ENCODE results near the gene PMM2. TPM values are rescaled to one million over a fixed set of nuclear protein-coding genes. Genes with fewer than 3 reads are reported as not detected.
"Not testable (repeated sequence)": the region's sequence is repeated elsewhere in the genome, so short reads cannot be mapped to it uniquely, and the experiment has no call there.

PMM2 gene
- polyA plus RNA-seq, 1 donor (not counting 4 experiments of a cell fraction or from before 2014, with no cell fraction given), result 38.6 TPM

DNA sequence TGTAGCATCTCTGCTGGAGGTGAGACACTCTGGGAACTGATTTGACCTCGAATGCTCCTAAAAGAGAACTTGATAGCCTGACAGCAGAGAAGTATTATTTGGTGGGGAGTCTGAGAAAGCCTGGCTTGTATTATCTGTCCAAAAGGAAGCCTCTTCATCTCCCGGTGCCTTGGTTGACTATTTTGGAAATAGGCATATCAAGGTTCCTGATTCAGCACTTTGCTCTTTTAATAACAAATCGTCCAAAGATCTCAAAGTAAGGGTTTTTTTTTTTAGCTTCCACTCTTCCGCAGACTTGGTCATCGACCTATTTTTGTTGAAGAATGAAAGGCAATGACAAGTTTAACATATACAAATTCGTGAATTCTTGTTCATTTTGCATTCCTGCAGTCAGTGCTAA, 15.0 kb upstream of the PMM2 start:
- Histone ChIP-seq H2AFZ (ENCODE audit: control insufficient read depth, low read length) (no peak overlapping the region), H3K79me2 (ENCODE audit: control insufficient read depth, insufficient read depth, low read length) (no peaks in the 10 kb centered on the region), H3K9me3 (ENCODE audit: control insufficient read depth, low read depth, low read length) (no peaks in the 10 kb centered on the region), H3K9ac (ENCODE audit: control insufficient read depth, extremely low read depth, insufficient read depth, low read length) (no peak overlapping the region), H3K4me2 (ENCODE audit: control insufficient read depth, extremely low read depth, insufficient read depth, low read depth, low read length) (no peak overlapping the region), H3K9me1 (ENCODE audit: control insufficient read depth, extremely low read depth, insufficient read depth, low read length) (no peaks in the 10 kb centered on the region), H3K27me3 (ENCODE audit: control insufficient read depth, extremely low read depth, insufficient read depth, low read length) (no peaks in the 10 kb centered on the region), H4K20me1 (ENCODE audit: control insufficient read depth, extremely low read depth, insufficient read depth, low read length) (no peaks in the 10 kb centered on the region), H3K4me3 (ENCODE audit: control insufficient read depth in 2 of 3, extremely low read depth in 1 of 3, insufficient read depth in 2 of 3, low read depth in 1 of 3, low read length in 3 of 3) (no peak overlapping the region), H3K4me1 (ENCODE audit: control insufficient read depth, extremely low read depth, insufficient read depth, low read length) (no peaks in the 10 kb centered on the region), H3K27ac (ENCODE audit: control insufficient read depth, insufficient read depth, low read length) (no peak overlapping the region), H3K36me3 (ENCODE audit: control insufficient read depth in 2 of 2, extremely low read depth in 1 of 2, insufficient read depth in 2 of 2, low read length in 2 of 2) (peaks cover 0 to 5% of the 10 kb centered on the region in 2 experiments)
- no peak for TF ChIP-seq EZH2 (IDR thresholded peaks at IDR 0.05; ENCODE audit: low read length)
- TF ChIP-seq, protein P1, sequence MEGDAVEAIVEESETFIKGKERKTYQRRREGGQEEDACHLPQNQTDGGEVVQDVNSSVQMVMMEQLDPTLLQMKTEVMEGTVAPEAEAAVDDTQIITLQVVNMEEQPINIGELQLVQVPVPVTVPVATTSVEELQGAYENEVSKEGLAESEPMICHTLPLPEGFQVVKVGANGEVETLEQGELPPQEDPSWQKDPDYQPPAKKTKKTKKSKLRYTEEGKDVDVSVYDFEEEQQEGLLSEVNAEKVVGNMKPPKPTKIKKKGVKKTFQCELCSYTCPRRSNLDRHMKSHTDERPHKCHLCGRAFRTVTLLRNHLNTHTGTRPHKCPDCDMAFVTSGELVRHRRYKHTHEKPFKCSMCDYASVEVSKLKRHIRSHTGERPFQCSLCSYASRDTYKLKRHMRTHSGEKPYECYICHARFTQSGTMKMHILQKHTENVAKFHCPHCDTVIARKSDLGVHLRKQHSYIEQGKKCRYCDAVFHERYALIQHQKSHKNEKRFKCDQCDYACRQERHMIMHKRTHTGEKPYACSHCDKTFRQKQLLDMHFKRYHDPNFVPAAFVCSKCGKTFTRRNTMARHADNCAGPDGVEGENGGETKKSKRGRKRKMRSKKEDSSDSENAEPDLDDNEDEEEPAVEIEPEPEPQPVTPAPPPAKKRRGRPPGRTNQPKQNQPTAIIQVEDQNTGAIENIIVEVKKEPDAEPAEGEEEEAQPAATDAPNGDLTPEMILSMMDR (optimal IDR thresholded peaks at IDR 0.05 in 1 of 3, IDR thresholded peaks at IDR 0.05 in 1 of 3, conservative IDR thresholded peaks at IDR 0.05 in 1 of 3; ENCODE audit: extremely low read depth in 1 of 3, insufficient read depth in 2 of 3, low read length in 3 of 3), result no peak
- DNase-seq (ENCODE audit: low read depth, low spot score), result no peak
- dilution Hi-C loops (cut with MboI; ENCODE audit: extremely low pct_ligation_motif_present, low sequenced_read_pairs), result no loop called here
- no peak for FAIRE-seq

DNA sequence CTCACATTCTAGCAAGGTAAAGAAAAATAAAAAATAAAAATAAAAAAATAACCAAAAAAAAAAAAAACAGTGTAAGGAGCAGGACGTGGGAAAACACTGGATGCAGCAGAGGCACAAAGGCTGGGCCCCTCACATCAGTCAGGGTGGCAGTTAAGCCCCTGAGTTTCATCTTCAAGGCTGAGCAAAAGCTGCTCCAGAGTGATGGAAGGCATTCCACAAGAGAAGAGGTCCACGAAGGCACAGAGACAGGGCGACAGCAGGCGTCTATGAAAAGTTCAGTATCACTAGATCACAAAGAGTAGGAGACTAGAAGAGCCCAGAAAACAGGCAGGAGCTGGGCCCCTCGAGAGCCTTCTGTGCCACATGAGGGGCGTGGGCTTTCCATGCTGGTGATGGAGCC, 12.2 kb upstream of the PMM2 start:
- no peaks in the 10 kb centered on the region for H3K9me3 ChIP-seq (ENCODE audit: control insufficient read depth, low read depth, low read length)
- TF ChIP-seq EZH2 (IDR thresholded peaks at IDR 0.05; ENCODE audit: low read length), result no peak
- TF ChIP-seq, protein P1 (optimal IDR thresholded peaks at IDR 0.05 in 1 of 3, IDR thresholded peaks at IDR 0.05 in 1 of 3, conservative IDR thresholded peaks at IDR 0.05 in 1 of 3; ENCODE audit: extremely low read depth in 1 of 3, insufficient read depth in 2 of 3, low read length in 3 of 3), result no peak
- H2AFZ ChIP-seq (ENCODE audit: control insufficient read depth, low read length), result no peak overlapping the region
- H4K20me1 ChIP-seq (ENCODE audit: control insufficient read depth, extremely low read depth, insufficient read depth, low read length), result no peaks in the 10 kb centered on the region
- no peaks in the 10 kb centered on the region for H3K4me1 ChIP-seq (ENCODE audit: control insufficient read depth, extremely low read depth, insufficient read depth, low read length)
- no peaks in the 10 kb centered on the region for H3K9me1 ChIP-seq (ENCODE audit: control insufficient read depth, extremely low read depth, insufficient read depth, low read length)
- no peaks in the 10 kb centered on the region for H3K27me3 ChIP-seq (ENCODE audit: control insufficient read depth, extremely low read depth, insufficient read depth, low read length)
- no peaks in the 10 kb centered on the region for H3K79me2 ChIP-seq (ENCODE audit: control insufficient read depth, insufficient read depth, low read length)
- no peak overlapping the region for H3K9ac ChIP-seq (ENCODE audit: control insufficient read depth, extremely low read depth, insufficient read depth, low read length)
- H3K36me3 ChIP-seq (ENCODE audit: control insufficient read depth in 2 of 2, extremely low read depth in 1 of 2, insufficient read depth in 2 of 2, low read length in 2 of 2), result peaks cover 0 to 1% of the 10 kb centered on the region in 2 experiments
- dilution Hi-C loops (cut with MboI; ENCODE audit: extremely low pct_ligation_motif_present, low sequenced_read_pairs), result no loop called here
- no peak overlapping the region for H3K4me3 ChIP-seq (ENCODE audit: control insufficient read depth in 2 of 3, extremely low read depth in 1 of 3, insufficient read depth in 2 of 3, low read depth in 1 of 3, low read length in 3 of 3)
- no peak for DNase-seq (ENCODE audit: low read depth, low spot score)
- no peak overlapping the region for H3K4me2 ChIP-seq (ENCODE audit: control insufficient read depth, extremely low read depth, insufficient read depth, low read depth, low read length)
- no peak for FAIRE-seq
- H3K27ac ChIP-seq (ENCODE audit: control insufficient read depth, insufficient read depth, low read length), result no peak overlapping the region

DNA sequence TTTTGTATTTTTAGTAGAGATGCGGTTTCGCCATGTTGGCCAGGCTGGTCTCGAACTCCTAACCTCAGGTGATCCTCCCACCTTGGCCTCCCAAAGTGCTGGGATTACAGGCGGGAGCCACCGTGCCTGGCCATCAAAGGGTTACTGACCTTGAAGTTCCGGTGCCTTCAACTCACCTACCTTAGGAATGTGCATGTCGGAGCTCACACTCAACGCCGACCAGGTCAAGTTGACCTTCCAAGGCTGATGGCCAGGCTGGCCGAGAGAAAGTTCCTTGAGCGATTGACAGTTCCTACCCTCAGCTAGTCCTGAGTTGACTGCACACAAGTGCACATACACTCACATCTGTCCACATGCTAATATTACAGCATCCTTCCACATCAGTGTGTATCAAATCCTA, 11.3 kb upstream of the PMM2 start:
- FAIRE-seq; H3K4me2 ChIP-seq (ENCODE audit: control insufficient read depth, extremely low read depth, insufficient read depth, low read depth, low read length); H3K4me3 ChIP-seq (ENCODE audit: control insufficient read depth in 2 of 3, extremely low read depth in 1 of 3, insufficient read depth in 2 of 3, low read depth in 1 of 3, low read length in 3 of 3); H2AFZ ChIP-seq (ENCODE audit: control insufficient read depth, low read length); DNase-seq (ENCODE audit: low read depth, low spot score); H3K36me3 ChIP-seq (ENCODE audit: control insufficient read depth in 2 of 2, extremely low read depth in 1 of 2, insufficient read depth in 2 of 2, low read length in 2 of 2); H3K79me2 ChIP-seq (ENCODE audit: control insufficient read depth, insufficient read depth, low read length); H3K9me1 ChIP-seq (ENCODE audit: control insufficient read depth, extremely low read depth, insufficient read depth, low read length); dilution Hi-C loops (cut with MboI; ENCODE audit: extremely low pct_ligation_motif_present, low sequenced_read_pairs); H3K27ac ChIP-seq (ENCODE audit: control insufficient read depth, insufficient read depth, low read length); H3K27me3 ChIP-seq (ENCODE audit: control insufficient read depth, extremely low read depth, insufficient read depth, low read length); H3K9ac ChIP-seq (ENCODE audit: control insufficient read depth, extremely low read depth, insufficient read depth, low read length); H4K20me1 ChIP-seq (ENCODE audit: control insufficient read depth, extremely low read depth, insufficient read depth, low read length); H3K9me3 ChIP-seq (ENCODE audit: control insufficient read depth, low read depth, low read length); H3K4me1 ChIP-seq (ENCODE audit: control insufficient read depth, extremely low read depth, insufficient read depth, low read length): not testable (repeated sequence)

All from keratinocyte (primary cell).